Stimulated activated CD8-positive, alpha-beta memory T cell treated with anti-CD3 and anti-CD28 coated beads, Interleukin-4, amount 100 ng/mL, for 1 hour (primary cell): ENCODE results near the gene NMRK2.
"Not testable (repeated sequence)": the region's sequence is repeated elsewhere in the genome, so short reads cannot be mapped to it uniquely, and the experiment has no call there.

Experiments used
- DNase-seq, 2 donors: peaks; one replicate each; pipeline ENCODE4 v3.0.0-alpha.2; 2020; ENCODE audit warnings: low read depth in 2 of 2, low spot score in 1 of 2

Gene NMRK2

DNA sequence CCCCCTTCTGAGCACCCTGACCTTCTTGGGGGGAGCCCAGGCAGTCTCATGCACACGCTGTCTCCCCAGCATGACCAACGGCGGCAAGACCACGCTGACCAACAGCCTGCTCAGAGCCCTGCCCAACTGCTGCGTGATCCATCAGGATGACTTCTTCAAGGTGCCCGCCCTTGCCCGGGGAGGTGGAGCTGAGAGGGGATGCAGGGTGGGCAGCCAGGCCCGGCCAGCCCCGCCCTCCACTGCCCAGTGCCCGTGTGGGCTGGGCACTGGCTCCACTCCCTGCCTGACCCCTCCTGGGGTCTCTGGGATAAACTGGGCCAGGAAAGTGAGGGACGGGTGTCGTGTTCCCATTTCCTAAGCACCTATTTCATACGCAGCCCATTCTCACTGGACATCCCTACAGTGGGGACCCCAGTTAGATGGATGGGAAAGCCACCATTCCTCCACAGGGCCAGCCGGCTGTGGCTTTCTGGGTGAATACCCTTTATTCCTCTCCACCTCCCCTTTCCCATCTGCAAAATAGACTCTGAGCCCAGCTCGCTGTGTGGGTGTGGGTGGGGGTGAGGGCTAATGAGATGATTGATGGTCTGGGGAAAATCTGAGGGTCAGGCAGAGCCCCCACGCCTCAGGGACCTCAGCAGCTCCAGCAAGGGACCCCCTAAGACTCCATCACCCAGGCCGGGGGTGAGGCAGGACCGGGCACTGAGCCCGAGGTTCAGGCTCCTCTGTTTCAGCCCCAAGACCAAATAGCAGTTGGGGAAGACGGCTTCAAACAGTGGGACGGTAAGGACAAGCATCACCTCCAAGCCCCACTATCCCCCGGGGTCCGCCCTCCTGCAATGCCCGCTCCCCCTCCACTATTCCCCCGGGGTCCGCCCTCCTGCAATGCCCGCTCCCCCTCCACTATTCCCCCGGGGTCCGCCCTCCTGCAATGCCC, 3.9 kb downstream of the NMRK2 start:
- no peak for DNase-seq

DNA sequence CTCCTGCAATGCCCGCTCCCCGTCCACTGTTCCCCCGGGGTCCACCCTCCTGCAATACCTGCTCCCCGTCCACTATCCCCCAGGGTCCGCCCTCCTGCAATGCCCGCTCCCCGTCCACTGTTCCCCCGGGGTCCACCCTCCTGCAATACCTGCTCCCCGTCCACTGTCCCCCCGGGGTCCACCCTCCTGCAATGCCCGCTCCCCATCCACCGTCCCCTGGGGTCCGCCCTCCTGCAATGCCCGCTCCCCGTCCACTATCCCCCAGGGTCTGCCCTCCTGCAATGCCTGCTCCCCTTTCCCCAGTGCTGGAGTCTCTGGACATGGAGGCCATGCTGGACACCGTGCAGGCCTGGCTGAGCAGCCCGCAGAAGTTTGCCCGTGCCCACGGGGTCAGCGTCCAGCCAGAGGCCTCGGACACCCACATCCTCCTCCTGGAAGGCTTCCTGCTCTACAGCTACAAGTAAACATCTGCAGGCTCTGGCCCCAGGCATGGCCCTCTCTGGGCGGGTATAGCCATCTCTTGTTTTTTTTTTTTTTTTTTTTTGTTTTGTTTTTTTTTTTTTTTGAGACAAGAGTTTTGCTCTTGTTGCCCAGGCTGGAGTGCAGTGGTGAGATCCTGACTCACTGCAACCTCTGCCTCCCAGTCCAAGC, 5.6 kb downstream of the NMRK2 start:
- DNase-seq, result not testable (repeated sequence)

DNA sequence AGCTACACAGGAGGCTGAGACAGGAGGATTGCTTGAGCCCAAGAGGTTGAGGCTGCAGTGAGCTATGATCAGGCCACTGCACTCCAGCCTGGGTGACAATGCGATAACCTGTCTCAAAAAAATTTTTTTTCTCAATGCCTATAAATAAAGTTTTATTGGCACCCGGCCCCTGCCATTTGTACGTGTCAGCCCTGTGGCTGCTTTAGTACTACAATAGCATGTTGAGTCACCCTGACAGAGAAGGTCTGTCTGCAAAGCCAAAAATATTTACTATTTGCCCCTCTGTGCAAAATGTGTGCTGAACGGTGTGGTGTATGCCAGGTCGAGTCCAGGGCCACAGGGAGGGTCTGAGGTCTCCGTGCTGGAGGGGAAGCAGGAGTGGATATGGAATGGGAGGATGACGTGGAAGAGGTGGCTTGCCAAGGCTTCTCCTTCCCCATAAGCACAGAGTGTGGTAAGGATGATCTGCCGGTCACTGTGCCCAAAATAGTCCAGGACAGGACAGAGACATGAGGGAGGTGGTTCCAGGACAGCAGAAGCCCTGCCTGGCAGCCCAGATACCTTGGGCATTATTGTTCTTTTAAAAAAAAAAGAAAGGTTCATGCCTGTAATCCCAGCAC, 10.0 kb downstream of the NMRK2 start:
- no peak for DNase-seq

DNA sequence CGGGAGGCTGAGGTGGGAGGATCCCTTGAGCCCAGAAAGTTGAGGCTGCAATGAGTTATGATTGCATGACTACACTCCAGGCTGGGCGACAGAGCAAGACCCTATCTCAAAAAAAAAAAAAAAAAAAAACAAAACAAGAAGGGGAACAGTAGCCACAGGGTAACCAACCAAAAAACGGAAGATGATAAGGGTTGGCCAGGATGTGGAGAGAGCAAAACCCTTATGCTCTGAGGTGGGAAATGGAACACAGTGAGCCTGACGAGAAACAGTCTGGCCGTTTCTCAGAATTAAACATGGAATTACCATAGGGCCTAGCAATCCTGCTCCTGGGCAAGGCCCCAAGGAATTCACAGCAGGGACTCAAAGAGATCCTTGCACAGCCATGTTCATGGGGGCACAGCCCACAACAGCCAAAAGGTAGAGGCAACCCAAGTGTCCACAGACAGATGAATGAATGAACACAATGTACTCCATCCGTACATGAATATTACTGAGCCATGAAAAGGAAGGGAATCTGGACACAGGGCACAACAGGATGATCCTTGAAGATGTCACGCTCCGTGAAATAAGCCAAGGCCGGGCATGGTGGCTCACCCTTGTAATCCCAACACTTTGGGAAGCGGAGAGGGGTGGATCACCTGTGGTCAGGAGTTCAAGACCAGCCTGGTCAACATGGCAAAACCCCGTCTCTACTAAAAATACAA, 11.3 kb downstream of the NMRK2 start:
- no peak for DNase-seq

DNA sequence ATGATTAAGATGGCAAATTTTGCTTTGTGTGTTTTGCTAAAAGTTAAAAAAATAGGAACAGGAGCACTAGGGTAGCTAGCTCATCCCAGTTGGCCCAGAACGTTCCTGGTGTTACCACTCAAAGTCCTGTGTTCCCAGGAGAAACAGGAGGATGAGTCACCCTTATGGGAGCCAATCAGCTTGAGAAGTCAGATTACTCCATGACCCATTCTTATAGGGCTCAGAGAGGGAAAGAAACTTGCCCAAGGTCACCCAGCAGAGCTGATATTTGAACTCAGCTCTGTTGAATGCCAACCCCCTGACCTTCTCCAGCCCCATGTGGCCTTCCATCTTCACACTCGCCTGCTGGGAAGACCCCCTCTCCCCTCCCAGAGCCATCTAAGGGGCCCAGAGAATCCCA, 13.0 kb downstream of the NMRK2 start:
- no peak for DNase-seq

DNA sequence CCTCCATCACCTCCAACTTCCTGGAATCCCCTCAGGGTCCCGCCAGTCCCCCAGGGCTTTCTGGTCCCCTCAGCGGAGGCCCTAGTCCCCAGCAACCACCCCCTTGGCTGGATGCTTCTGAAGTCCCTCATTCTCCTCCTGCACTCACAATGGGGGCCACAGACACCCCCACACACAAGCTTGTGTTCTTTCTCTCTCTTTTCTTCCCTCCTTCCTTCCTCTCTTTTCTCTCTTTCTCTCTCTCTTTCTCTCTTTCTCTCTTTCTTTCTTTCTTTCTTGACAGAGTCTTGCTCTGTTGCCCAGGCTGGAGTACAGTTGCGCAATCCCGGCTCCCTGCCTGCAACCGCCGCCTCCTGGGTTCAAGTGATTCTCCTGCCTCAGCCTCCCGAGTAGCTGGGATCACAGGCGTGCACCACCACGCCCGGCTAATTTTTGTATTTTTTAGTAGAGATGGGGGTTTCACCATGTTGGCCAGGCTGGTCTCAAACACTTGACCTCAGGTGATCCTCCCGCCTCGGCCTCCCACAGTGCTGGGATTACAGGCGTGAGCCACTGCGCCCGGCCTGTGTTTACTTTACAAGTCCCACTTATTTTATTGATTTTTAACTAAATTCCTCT, 14.6 kb downstream of the NMRK2 start:
- not testable (repeated sequence) for DNase-seq

DNA sequence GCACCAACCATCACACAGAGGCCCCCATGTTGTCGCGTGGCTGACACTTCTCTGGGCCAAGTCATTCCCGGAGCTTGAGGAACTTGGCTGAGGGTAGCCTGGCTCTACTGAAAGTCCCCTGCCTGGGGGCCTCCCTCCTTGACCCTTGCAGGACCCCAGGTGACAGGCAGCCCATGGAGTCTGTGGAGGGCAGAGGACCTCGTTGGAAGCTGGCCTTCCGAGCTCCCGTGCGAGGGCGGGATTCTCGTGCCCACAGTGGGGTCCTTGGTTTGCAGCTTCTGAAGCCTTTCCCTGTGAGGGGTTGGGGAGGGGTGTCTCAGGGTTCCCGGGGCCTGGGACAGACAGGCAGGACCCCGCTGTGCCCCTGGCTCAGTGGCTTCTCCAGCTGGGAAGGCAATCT, 16.4 kb downstream of the NMRK2 start:
- no peak for DNase-seq

DNA sequence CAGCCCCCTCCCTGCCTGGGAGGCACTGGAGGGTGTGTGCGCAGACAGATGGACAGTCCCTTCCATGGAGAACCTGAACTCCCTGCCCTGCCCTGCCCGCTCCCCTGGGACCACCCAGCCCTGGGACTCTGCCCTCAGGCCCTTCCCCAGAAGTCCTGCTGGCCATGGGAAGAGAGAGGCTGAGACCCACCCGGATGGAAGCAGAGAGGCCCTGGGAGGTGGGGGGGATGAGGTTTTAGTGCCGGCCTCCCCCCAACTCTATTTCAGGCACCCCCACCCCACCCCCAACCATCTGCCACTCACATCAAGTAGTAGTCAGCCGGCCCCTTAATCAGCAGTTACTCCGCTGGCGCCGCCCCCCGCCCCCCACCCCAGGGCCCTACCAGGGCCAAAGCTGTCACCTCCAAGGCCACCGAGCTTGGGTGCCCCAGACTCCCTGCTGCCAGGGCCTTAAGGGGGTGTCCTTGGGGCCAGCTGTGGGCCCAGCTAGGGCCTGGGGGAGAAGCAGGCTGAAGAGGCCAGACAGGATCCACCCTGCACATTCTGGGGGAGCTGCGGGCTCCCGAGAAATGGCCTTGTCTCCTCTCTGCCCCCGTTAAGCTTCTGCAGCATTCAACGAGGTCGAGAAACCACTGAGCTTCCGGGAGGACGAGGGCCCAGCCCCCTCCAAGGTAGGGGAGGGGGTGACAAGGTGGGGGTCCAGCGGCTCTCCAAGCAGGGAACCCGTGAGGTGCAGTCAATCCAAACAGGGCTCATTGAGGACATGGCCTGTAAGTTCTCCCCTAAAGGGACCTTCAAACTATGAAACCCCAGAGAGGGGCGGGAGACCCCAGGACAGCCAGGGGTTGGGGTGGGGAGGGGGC, 17.4 kb downstream of the NMRK2 start:
- DNase-seq, result no peak

DNA sequence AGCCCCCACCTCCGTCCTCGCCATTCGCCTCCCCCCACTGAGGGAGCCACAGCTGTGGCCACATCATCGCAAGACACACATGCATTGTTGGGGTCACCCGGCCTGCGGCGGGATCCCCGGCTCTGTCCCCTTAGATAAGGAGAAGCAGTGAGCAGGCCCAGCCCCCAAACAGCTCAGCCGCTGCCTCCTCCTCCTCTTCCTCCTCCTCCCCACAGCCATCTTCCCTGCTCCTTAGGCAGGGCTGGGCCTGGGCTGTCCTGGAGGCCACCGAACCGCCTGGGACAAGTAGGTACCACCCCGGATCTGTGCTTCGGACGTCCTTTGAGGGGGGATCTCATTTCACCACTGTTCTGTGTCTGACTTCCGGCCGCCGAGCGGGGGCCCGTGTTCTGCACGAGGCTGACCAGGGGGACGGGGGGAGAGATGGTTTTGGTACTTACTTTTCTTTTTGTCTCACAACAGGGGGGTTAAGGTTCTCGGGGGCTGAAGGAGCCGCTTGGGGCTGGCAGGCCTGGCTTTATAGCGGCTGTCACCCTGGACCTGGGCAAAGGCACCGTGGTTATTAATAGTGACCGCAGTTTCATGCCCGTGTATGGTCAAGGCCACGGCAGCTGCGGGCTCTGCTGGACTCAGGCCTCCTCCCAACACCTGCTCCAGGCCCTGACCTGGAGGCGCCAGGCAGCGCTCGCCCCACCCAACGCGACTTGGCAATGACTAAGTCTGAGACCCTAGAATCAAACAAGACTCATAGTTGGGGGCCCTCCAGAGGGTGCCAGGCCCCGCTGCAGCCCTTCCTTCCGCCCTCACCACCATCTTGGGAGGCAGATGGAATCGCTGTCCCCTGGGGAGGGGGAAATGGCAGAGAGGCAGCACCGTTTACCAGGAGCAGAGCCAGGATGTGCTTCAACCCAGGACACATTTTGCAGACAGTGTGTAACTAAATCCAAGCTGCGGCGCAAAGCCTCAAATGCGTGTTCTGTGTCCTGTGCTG, 18.3 kb downstream of the NMRK2 start:
- DNase-seq, result no peak

DNA sequence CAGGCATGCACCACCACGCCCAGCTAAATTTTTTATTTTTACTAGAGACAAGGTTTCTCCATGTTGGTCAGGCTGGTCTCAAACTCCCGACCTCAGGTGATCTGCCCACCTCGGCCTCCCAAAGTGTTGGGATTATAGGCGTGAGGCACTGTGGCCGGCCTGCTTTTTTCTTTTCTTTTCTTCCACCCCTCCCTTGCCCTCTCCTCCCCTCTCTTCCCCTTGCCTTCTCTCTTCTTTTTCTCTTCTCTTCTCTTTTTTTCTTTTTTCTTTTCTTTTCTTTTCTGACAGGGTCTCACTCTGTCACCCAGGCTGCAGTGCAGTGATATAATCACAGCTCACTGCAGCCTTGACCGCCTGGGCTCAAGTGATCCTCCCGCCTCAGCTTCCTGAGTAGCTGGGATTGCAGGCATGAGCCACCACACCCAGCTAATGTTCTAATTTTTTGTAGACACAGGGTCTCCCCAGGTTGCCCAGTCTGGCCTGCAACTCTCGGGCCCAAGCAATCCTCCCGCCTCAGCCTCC, 19.9 kb downstream of the NMRK2 start:
- not testable (repeated sequence) for DNase-seq

DNA sequence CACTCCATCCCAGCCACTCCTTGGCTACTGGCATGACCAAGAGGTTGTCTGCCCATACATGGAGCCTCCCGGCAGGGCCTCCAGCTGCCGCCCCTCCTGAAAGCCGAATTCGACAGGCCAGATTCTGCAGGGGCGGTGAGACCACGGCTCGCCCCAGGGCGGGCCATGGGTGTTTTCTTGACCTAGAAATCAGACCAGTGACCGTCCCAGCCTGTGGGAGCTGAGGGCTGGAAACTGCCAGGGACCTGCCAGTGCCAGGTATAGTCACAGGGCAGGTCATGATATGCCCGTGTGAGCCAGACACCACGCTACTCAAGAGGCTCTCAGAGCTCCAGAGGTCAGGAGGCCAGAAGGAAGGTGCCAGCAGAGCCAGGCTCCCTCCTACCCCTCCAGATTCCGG, 21.2 kb downstream of the NMRK2 start:
- no peak for DNase-seq

DNA sequence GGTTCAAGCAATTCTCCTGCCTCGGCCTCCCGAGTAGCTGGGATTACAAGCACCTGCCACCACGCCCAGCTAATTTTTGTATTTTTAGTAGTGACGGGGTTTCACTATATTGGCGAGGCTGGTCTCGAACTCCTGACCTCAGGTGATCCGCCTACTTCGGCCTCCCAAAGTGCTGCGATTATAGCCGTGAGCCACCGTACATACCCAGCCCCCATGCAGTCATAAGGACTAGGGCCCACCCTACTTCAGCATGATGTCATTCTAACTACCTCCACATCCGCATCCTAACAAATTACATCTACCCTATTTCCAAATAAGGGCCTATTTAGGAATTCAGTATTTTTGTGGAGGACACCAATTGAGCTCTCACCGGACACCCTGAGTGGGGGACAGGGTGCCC, 22.4 kb downstream of the NMRK2 start:
- not testable (repeated sequence) for DNase-seq

DNA sequence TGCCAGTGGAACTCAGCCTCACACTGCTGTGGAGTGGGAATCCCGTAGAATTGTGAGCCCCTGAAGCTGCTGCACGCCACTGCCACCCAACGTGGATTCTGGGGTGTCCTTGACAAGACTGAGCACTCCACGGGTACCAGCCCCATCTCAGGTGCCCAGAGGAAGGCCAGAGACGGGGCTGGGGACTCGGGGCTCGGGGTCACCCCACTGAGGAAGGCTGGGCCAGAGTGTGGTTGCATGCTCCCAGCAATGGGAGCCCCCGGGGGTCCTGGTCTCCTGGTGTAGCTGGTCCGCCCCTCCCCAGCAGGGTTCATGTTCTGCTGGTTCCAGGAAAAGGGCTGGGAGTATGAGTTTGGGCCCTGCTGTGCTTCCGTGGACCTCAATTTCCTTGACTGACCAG, 22.8 kb downstream of the NMRK2 start:
- DNase-seq, result no peak

DNA sequence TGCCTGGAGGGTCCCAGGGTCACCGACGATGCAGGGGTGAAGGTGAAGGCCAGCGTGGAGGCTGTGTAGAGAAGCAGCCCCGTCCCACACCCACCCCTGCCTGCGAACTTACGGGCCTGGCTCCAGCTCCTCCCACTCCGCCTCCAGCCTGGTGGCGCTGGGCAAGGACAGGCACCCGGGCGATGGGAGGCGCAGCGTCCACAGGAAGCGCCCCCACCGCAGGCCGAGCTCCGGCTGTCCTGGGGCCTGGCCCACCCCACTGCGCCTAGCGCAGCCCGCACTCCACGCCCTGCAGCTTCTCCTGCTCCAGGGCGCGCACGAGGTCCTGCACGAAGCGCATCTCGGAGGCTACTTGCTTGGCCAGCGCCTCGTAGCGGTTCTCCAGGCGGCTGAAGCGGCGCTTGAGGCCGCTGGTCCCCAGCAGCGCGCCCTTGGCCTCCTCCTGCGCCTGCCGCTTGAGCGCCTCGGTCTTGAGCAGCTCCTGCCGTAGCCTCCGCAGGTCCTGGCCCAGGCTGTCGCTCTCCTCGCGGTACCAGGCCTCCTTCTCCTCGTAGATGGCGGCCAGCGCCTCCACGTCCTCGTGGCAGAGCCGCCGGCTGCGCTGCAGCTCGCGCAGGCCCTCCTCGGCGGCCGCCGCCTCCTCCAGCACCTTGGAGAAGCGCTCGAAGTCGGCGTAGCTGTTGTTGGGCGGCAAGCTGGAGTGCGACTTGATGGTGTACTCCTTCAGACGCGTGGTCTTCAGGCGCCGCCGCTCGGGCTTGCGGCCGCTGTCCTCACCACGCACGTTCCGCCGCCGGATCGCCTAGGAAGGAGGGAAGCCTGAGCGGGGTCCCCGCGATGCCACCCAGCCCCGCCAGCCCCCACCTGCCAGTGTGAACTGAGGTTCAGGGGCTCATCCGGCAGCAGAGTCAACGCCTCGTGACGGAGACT, 26.2 kb downstream of the NMRK2 start:
- DNase-seq, result no peak

DNA sequence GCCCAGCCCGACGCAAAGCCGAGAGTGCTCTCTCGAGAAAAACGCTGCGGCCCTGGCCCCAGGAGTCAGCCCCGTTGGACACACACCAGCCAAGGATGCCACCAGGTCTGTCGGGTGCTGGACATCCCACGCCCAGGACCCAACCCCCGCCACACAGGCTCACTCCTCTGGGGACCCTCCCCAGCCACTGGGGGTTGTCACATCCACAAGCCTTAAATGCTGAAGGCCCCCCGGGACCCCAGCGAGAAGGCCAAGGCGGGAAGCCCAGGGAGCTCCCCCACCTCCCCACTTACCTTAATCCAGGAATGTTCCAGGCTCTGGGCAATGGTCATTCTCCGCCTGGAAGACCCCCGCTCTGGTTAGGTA, 26.9 kb downstream of the NMRK2 start:
- no peak for DNase-seq

DNA sequence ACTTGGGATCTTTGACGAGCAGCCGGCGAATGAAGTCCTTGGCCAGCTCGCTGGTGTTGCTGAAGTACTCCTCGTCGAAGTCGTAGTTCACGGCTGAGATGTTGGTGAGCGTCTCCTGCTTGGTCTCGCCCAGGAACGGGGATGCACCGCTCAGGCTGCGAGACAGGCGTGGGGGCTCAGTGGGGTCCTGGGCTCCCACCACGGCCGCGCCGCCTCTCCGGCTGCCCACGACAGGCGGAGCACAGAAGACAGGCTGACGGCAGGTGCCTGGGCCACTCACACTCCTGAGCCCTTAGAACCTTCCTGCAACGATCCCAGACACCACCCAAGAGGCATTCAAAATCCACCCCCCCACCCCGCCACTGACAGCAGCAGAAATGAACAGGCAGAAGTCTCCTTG, 28.1 kb downstream of the NMRK2 start:
- DNase-seq, result no peak

DNA sequence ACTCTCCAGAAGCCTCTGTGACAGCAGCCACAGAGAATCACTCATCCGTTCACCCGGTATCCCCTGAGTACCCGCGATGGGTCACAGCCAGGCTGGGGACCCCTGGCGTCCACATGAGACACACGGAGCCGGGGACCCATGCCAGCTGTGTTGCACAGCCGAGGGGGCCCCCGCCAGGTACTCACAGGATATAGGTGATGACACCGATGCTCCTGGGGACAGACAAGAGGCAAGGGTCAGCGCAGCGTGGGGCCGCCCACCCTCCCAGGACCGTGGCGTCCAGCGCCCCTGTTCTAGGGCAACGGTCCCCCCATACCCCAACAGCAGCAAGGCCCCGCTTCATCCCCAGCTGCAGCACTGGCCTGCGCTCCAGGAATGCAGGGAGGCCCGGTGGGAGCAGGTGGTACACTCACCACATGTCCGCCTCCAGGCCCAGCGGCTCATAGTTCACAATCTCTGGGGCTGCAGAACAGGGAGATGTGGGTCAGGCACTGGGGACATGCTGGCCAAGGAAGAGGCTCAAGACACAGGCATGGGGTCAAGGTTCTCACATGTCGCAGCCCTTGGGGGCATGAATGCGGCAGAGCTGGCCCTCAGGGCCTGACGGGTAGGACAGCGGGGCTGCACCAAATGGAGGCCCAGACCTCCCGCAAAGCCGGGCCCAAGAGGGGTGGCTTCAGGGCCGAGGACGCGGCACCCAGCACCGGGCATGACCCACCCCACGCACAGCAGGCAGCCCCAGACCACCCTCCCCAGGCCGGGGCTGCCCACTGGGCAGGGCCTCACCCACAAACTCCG, 30.8 kb downstream of the NMRK2 start:
- DNase-seq, result no peak
